ENCODE results near the gene VPS13D.

DNA sequence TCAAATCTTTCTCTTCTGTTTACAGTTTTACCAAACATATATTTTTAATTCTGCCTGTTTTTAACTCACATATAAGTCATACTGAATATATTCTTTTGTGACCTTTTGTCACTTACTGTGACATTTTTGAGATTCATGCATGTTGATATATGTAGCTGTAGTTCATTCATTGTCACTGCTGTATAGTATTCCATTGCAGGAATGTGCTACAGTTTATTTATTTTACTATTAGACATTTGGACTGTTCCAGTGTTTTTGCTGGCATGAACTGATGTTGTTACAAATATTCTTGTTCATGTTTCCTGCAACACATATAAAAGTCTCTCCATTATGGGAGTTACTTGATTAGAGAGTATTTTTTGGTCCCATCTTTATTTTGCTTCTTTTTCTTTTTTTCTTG is 213.3 kb downstream of the VPS13D start:
- no peak for TF ChIP-seq EZH2 (optimal IDR thresholded peaks at IDR 0.05; ENCODE audit: low read depth, low read length)
- TF ChIP-seq, protein P1, sequence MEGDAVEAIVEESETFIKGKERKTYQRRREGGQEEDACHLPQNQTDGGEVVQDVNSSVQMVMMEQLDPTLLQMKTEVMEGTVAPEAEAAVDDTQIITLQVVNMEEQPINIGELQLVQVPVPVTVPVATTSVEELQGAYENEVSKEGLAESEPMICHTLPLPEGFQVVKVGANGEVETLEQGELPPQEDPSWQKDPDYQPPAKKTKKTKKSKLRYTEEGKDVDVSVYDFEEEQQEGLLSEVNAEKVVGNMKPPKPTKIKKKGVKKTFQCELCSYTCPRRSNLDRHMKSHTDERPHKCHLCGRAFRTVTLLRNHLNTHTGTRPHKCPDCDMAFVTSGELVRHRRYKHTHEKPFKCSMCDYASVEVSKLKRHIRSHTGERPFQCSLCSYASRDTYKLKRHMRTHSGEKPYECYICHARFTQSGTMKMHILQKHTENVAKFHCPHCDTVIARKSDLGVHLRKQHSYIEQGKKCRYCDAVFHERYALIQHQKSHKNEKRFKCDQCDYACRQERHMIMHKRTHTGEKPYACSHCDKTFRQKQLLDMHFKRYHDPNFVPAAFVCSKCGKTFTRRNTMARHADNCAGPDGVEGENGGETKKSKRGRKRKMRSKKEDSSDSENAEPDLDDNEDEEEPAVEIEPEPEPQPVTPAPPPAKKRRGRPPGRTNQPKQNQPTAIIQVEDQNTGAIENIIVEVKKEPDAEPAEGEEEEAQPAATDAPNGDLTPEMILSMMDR (IDR thresholded peaks at IDR 0.05; ENCODE audit: low read length), result no peak
